ENCODE measurements around the gene CCDC184. TPM values are rescaled to one million over a fixed set of nuclear protein-coding genes. Genes with fewer than 3 reads are reported as not detected.

The CCDC184 gene
- total RNA-seq, 6 donors from 2014 or later: 0.17 to 1.3 (median 0.93) TPM

Other genes with a start within 250 kb of the CCDC184 start
- gene TMEM106C, start 220.0 kb upstream of the CCDC184 start, total RNA-seq: 10 to 100 TPM; 32.8 to 90.6 (median 38.5) TPM
- gene COL2A1, start 179.2 kb upstream of the CCDC184 start, total RNA-seq: under 1 TPM in 1 of 6 donors, not detected in 5; 0.34 TPM
- gene SENP1, start 77.6 kb upstream of the CCDC184 start, total RNA-seq: 10 to 100 TPM in 4 of 6 donors, 1 to 10 TPM in 2; 6.3 to 27.3 (median 13.5) TPM
- gene PFKM, start 64.3 kb upstream of the CCDC184 start, total RNA-seq: 10 to 100 TPM; 21.4 to 52.4 (median 36.3) TPM
- gene ASB8, start 26.1 kb upstream of the CCDC184 start, total RNA-seq: 10 to 100 TPM; 17.8 to 36.5 (median 30.6) TPM
- not detected for gene OR10AD1, start 19.6 kb downstream of the CCDC184 start, total RNA-seq
- gene ZNF641, start 167.3 kb downstream of the CCDC184 start, total RNA-seq: 10 to 100 TPM; 16.8 to 60.8 (median 24.6) TPM

All from upper lobe of left lung (tissue), 6 donors.